Measurements from ENCODE around the gene SERGEF.

The SERGEF gene

GRCh38 chr11:17802491-17802890 lies 210.4 kb downstream of the SERGEF start:
- Histone ChIP-seq H3K4me1 (ENCODE audit: control insufficient read depth, low read length) (no peaks in the 10 kb centered on the region), H3F3A (ENCODE audit: control insufficient read depth, insufficient read depth) (no peaks in the 10 kb centered on the region), H4K20me1 (ENCODE audit: control insufficient read depth, insufficient read depth, low read depth, low read length) (no peaks in the 10 kb centered on the region), H3K27me3 (ENCODE audit: control insufficient read depth, low read length) (no peaks in the 10 kb centered on the region), H3K79me2 (ENCODE audit: control insufficient read depth, low read length) (no peaks in the 10 kb centered on the region), H3K9me2 (replicated peaks; ENCODE audit: control insufficient read depth, low read length) (no peaks in the 10 kb centered on the region), H3K4me2 (ENCODE audit: low read length) (no peak overlapping the region), H3K27ac (ENCODE audit: low read depth, low read length) (no peak overlapping the region), H3K9me3 (ENCODE audit: control insufficient read depth, insufficient read depth, low read length) (no peaks in the 10 kb centered on the region), H3K4me3 (ENCODE audit: low read length) (no peak overlapping the region), H3K36me3 (ENCODE audit: control insufficient read depth, low read length) (no peaks in the 10 kb centered on the region)
- no peak for TF ChIP-seq CTCF (IDR thresholded peaks at IDR 0.05; ENCODE audit: low read depth, low read length, poor library complexity, severe bottlenecking)
- TF ChIP-seq EZH2phosphoT487 (IDR thresholded peaks at IDR 0.05; ENCODE audit: borderline replicate concordance, low read length), result no peak

GRCh38 chr11:17801166-17801565 lies 211.7 kb downstream of the SERGEF start:
- H3F3A ChIP-seq (ENCODE audit: control insufficient read depth, insufficient read depth), result no peaks in the 10 kb centered on the region
- no peak overlapping the region for H3K4me2 ChIP-seq (ENCODE audit: low read length)
- H4K20me1 ChIP-seq (ENCODE audit: control insufficient read depth, insufficient read depth, low read depth, low read length), result no peaks in the 10 kb centered on the region
- H3K36me3 ChIP-seq (ENCODE audit: control insufficient read depth, low read length), result no peaks in the 10 kb centered on the region
- H3K4me1 ChIP-seq (ENCODE audit: control insufficient read depth, low read length), result no peaks in the 10 kb centered on the region
- no peak overlapping the region for H3K27ac ChIP-seq (ENCODE audit: low read depth, low read length)
- no peaks in the 10 kb centered on the region for H3K9me3 ChIP-seq (ENCODE audit: control insufficient read depth, insufficient read depth, low read length)
- H3K79me2 ChIP-seq (ENCODE audit: control insufficient read depth, low read length), result no peaks in the 10 kb centered on the region
- H3K27me3 ChIP-seq (ENCODE audit: control insufficient read depth, low read length), result no peaks in the 10 kb centered on the region
- no peak for TF ChIP-seq EZH2phosphoT487 (IDR thresholded peaks at IDR 0.05; ENCODE audit: borderline replicate concordance, low read length)
- TF ChIP-seq CTCF (IDR thresholded peaks at IDR 0.05; ENCODE audit: low read depth, low read length, poor library complexity, severe bottlenecking), result no peak
- H3K4me3 ChIP-seq (ENCODE audit: low read length), result no peak overlapping the region
- no peaks in the 10 kb centered on the region for H3K9me2 ChIP-seq (replicated peaks; ENCODE audit: control insufficient read depth, low read length)

GRCh38 chr11:17799147-17799546 lies 213.7 kb downstream of the SERGEF start:
- H3K4me1 ChIP-seq (ENCODE audit: control insufficient read depth, low read length), result no peaks in the 10 kb centered on the region
- H3K27ac ChIP-seq (ENCODE audit: low read depth, low read length), result no peak overlapping the region
- H4K20me1 ChIP-seq (ENCODE audit: control insufficient read depth, insufficient read depth, low read depth, low read length), result no peaks in the 10 kb centered on the region
- no peaks in the 10 kb centered on the region for H3K36me3 ChIP-seq (ENCODE audit: control insufficient read depth, low read length)
- H3F3A ChIP-seq (ENCODE audit: control insufficient read depth, insufficient read depth), result no peaks in the 10 kb centered on the region
- no peak overlapping the region for H3K4me2 ChIP-seq (ENCODE audit: low read length)
- H3K79me2 ChIP-seq (ENCODE audit: control insufficient read depth, low read length), result no peaks in the 10 kb centered on the region
- H3K9me3 ChIP-seq (ENCODE audit: control insufficient read depth, insufficient read depth, low read length), result no peaks in the 10 kb centered on the region
- H3K4me3 ChIP-seq (ENCODE audit: low read length), result no peak overlapping the region
- TF ChIP-seq EZH2phosphoT487 (IDR thresholded peaks at IDR 0.05; ENCODE audit: borderline replicate concordance, low read length), result no peak
- TF ChIP-seq CTCF (IDR thresholded peaks at IDR 0.05; ENCODE audit: low read depth, low read length, poor library complexity, severe bottlenecking), result no peak
- no peaks in the 10 kb centered on the region for H3K9me2 ChIP-seq (replicated peaks; ENCODE audit: control insufficient read depth, low read length)
- no peaks in the 10 kb centered on the region for H3K27me3 ChIP-seq (ENCODE audit: control insufficient read depth, low read length)

GRCh38 chr11:17798716-17799115 lies 214.1 kb downstream of the SERGEF start:
- Histone ChIP-seq H3K4me1 (ENCODE audit: control insufficient read depth, low read length) (no peaks in the 10 kb centered on the region), H4K20me1 (ENCODE audit: control insufficient read depth, insufficient read depth, low read depth, low read length) (no peaks in the 10 kb centered on the region)

More at GRCh38 chr11:17798716-17799115, 214.1 kb downstream of the SERGEF start:
- H3K79me2 ChIP-seq (ENCODE audit: control insufficient read depth, low read length), result no peaks in the 10 kb centered on the region
- no peaks in the 10 kb centered on the region for H3K27me3 ChIP-seq (ENCODE audit: control insufficient read depth, low read length)
- TF ChIP-seq CTCF (IDR thresholded peaks at IDR 0.05; ENCODE audit: low read depth, low read length, poor library complexity, severe bottlenecking) (no peak), EZH2phosphoT487 (IDR thresholded peaks at IDR 0.05; ENCODE audit: borderline replicate concordance, low read length) (no peak)
- no peaks in the 10 kb centered on the region for H3K36me3 ChIP-seq (ENCODE audit: control insufficient read depth, low read length)
- no peak overlapping the region for H3K4me2 ChIP-seq (ENCODE audit: low read length)
- no peak overlapping the region for H3K4me3 ChIP-seq (ENCODE audit: low read length)
- H3F3A ChIP-seq (ENCODE audit: control insufficient read depth, insufficient read depth), result no peaks in the 10 kb centered on the region
- no peaks in the 10 kb centered on the region for H3K9me2 ChIP-seq (replicated peaks; ENCODE audit: control insufficient read depth, low read length)
- H3K27ac ChIP-seq (ENCODE audit: low read depth, low read length), result no peak overlapping the region
- H3K9me3 ChIP-seq (ENCODE audit: control insufficient read depth, insufficient read depth, low read length), result no peaks in the 10 kb centered on the region
